GM12874 (cell line): Measurements from ENCODE around the gene KCNG2.

Experiments
- TF ChIP-seq, protein P1 (sequence below): IDR thresholded peaks from 2 replicates; pipeline ENCODE4 v1.5.1; 2011; ENCODE audit warnings: low read depth, mild to moderate bottlenecking, control low read depth, low read length, moderate library complexity; ENCODE audit not compliant: insufficient read depth

Gene KCNG2

GRCh38 chr18:79776674-79777073 lies 21.1 kb upstream of the KCNG2 start:
- TF ChIP-seq, protein P1, sequence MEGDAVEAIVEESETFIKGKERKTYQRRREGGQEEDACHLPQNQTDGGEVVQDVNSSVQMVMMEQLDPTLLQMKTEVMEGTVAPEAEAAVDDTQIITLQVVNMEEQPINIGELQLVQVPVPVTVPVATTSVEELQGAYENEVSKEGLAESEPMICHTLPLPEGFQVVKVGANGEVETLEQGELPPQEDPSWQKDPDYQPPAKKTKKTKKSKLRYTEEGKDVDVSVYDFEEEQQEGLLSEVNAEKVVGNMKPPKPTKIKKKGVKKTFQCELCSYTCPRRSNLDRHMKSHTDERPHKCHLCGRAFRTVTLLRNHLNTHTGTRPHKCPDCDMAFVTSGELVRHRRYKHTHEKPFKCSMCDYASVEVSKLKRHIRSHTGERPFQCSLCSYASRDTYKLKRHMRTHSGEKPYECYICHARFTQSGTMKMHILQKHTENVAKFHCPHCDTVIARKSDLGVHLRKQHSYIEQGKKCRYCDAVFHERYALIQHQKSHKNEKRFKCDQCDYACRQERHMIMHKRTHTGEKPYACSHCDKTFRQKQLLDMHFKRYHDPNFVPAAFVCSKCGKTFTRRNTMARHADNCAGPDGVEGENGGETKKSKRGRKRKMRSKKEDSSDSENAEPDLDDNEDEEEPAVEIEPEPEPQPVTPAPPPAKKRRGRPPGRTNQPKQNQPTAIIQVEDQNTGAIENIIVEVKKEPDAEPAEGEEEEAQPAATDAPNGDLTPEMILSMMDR = no peak

GRCh38 chr18:79778291-79778791 lies 19.4 kb upstream of the KCNG2 start:
- TF ChIP-seq, protein P1 = no peak

DNA sequence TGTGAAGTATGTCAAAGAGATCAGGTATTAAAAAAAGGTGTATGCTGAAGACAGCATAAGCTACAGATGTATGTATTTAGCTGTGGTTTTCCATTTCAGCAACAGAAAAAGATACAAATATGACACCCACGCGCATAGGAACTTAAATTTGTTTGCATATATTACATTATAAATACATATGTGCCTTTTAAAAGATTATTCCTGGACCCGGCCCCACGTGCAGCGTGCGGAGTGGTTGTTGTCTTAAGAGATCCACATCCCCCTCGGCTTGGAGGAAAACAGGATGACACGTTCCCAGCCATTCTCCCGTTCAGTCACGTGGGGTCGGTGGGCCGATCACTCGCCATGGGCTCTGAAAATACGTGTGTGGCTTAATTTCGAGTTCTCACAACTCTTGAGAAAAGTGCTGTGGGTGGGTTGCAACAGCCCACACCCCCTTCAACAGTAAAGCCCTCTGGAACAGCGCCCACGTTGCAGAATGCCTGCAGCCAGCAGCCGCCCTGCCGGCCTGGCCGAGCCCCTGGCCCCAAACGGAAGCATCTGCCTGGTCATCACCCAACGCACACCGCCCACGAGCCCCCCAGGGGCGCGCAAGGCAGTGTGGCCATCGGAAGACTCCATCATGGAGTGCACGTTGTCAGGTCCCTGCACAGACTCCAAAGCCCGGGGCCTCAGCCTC lies 18.6 kb upstream of the KCNG2 start:
- TF ChIP-seq, protein P1 = no peak

GRCh38 chr18:79779700-79780190 lies 18.0 kb upstream of the KCNG2 start:
- TF ChIP-seq, protein P1 = no peak

DNA sequence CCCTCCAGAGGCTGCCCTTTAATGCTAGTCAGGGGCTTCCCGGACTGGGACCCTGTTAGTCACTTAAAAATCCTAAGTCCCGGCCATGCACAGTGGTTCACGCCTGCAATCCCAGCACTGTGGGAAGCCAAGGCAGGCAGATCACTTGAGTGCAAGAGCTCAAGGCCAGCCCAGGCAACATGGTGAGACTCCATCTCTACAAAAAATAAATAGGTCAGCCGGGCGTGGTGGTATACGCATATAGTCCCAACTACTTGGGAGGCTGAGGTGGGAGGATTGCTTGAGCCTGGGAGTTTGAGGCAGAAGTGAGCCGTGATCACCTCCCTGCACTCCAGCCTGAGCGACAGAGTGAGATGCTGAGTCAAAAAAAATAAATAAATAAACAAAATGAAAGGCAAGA lies 17.2 kb upstream of the KCNG2 start:
- TF ChIP-seq, protein P1 = no peak

DNA sequence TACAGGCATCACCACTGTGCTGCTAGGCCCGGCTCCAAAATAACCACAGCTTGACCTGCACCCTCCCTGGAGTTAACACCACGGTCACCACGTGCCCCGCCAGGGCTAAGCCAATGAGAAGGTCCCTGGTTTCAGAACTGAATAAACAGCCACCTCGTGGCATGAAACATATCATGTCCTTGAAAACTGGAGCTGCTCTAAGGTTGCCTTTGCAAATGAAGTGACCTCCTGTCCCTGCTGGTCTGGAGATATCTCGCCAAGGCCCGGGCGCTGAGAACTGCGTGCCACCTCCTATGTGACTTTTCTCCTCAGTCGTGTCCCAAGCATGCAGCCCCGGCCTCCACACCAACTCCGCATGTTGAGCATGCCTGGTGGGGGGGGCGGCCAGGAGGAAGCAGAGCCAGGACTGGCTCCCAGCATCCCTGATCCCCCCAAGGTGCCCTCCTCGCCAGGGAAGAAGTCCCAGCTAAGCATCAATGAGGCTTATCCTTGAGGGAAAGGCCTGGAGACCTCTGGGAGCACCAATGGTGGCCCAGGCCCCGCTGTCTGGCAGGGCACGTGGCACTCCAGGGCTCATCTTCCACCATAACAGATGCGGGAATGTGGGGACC lies 16.3 kb upstream of the KCNG2 start:
- TF ChIP-seq, protein P1 = no peak

GRCh38 chr18:79782566-79783308 lies 15.0 kb upstream of the KCNG2 start:
- TF ChIP-seq, protein P1 = no peak
